ENCODE results near the gene ZNF175.

ZNF175 gene

DNA sequence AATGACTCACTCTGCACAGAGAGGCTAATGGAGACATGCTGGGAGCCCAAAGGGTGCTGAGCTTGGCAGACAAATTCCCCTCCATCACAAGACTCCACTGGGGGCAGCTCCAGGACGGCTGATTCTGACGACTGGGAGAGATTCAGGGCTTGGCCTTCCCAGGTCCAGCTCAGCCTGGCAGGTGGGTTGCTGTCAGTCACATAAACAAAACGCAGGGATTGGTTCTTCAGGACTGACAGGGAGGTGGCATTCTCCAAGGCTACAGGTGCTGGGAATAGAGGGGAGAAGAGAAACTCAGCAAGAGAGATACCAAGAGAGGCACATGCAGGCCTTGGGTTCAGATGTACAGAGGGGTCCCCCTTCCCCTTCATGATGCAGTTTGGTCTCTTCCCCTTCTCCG is 10.7 kb upstream of the ZNF175 start:
- no peaks in the 10 kb centered on the region for H3K9me3 ChIP-seq (ENCODE audit: control insufficient read depth, low read length)
- H2BK120ac ChIP-seq (ENCODE audit: low read depth, low read length): no peak overlapping the region
- no peak overlapping the region for H3K18ac ChIP-seq (ENCODE audit: low read depth in 1 of 2, low read length in 2 of 2)
- no peak overlapping the region for H3K4ac ChIP-seq (ENCODE audit: low read depth in 1 of 2, low read length in 2 of 2)
- 43% methylated on average over 4 of the region's 4 CpGs for WGBS
- no peak overlapping the region for H3K27ac ChIP-seq (ENCODE audit: low read length, poor library complexity, severe bottlenecking)
- no peak overlapping the region for H2BK12ac ChIP-seq (ENCODE audit: low read length in 2 of 2)
- H3K23ac ChIP-seq (ENCODE audit: low read length in 2 of 2): no peak overlapping the region
- H3K4me3 ChIP-seq (ENCODE audit: insufficient read depth in 1 of 2, low read depth in 1 of 2, low read length in 2 of 2): no peak overlapping the region
- no peak overlapping the region for H3K9ac ChIP-seq (ENCODE audit: low read length)
- no peak overlapping the region for H2BK15ac ChIP-seq (ENCODE audit: low read depth, poor library complexity, severe bottlenecking)
- no peaks in the 10 kb centered on the region for H3K36me3 ChIP-seq (ENCODE audit: control insufficient read depth in 1 of 2, insufficient read depth in 2 of 2, low read depth in 1 of 2, low read length in 2 of 2)
- H3K14ac ChIP-seq (ENCODE audit: low read length in 2 of 2): no peak overlapping the region
- no peak overlapping the region for H2AFZ ChIP-seq (ENCODE audit: low read depth, low read length)
- H2BK5ac ChIP-seq (ENCODE audit: low read depth, low read length, poor library complexity, severe bottlenecking): no peak overlapping the region
- H4K91ac ChIP-seq (ENCODE audit: low read length): no peak overlapping the region
- H3K27me3 ChIP-seq (ENCODE audit: control insufficient read depth in 1 of 2, insufficient read depth in 1 of 2, low read length in 2 of 2): peaks cover 0 to 30% of the 10 kb centered on the region in 2 experiments
- H3K4me2 ChIP-seq (ENCODE audit: low read length, poor library complexity, severe bottlenecking): no peak overlapping the region
- no peak for DNase-seq
- H2AK5ac ChIP-seq (ENCODE audit: low read length, severe bottlenecking): no peak overlapping the region
- no peaks in the 10 kb centered on the region for H3K4me1 ChIP-seq (ENCODE audit: control insufficient read depth, insufficient read depth, low read depth, low read length)
- H4K8ac ChIP-seq (ENCODE audit: low read length): no peak overlapping the region
- H3K79me1 ChIP-seq (replicated peaks; ENCODE audit: low read length, poor library complexity, severe bottlenecking): no peaks in the 10 kb centered on the region

DNA sequence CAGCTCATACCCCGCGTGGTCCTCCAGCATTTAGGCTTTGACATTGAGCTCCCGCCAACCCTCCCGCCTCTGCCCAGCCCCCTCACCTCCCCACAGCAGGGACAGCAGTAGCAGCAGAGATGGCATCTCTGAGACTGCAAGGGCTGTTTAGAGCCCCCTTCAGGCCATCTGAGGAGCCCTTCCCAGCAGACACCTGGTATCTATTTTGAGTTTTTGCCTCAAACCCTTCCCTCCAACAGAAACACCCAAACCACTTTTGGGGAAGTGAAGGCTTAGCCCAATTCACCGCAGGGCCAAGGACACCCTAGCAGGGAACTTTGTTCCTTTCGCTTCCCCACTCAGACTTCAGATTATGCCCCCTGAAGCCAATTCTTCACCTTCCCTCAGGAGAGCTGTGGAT is 6.3 kb upstream of the ZNF175 start:
- WGBS: 89% methylated on average over 6 of the region's 6 CpGs
- Histone ChIP-seq H3K79me1 (replicated peaks; ENCODE audit: low read length, poor library complexity, severe bottlenecking) (no peaks in the 10 kb centered on the region), H3K9me3 (ENCODE audit: control insufficient read depth, low read length) (no peaks in the 10 kb centered on the region), H2AFZ (ENCODE audit: low read depth, low read length) (no peak overlapping the region), H3K18ac (ENCODE audit: low read depth in 1 of 2, low read length in 2 of 2) (no peak overlapping the region), H2BK5ac (ENCODE audit: low read depth, low read length, poor library complexity, severe bottlenecking) (no peak overlapping the region), H2BK15ac (ENCODE audit: low read depth, poor library complexity, severe bottlenecking) (peak overlapping the region; percentile 17), H3K4me1 (ENCODE audit: control insufficient read depth, insufficient read depth, low read depth, low read length) (no peaks in the 10 kb centered on the region), H2AK5ac (ENCODE audit: low read length, severe bottlenecking) (no peak overlapping the region), H3K23ac (ENCODE audit: low read length in 2 of 2) (no peak overlapping the region), H3K36me3 (ENCODE audit: control insufficient read depth in 1 of 2, insufficient read depth in 2 of 2, low read depth in 1 of 2, low read length in 2 of 2) (no peaks in the 10 kb centered on the region), H4K8ac (ENCODE audit: low read length) (no peak overlapping the region), H3K9ac (ENCODE audit: low read length) (no peak overlapping the region), H2BK12ac (ENCODE audit: low read length in 2 of 2) (no peak overlapping the region), H3K4ac (ENCODE audit: low read depth in 1 of 2, low read length in 2 of 2) (no peak overlapping the region), H2BK120ac (ENCODE audit: low read depth, low read length) (no peak overlapping the region), H3K14ac (ENCODE audit: low read length in 2 of 2) (no peak overlapping the region), H3K4me2 (ENCODE audit: low read length, poor library complexity, severe bottlenecking) (no peak overlapping the region), H4K91ac (ENCODE audit: low read length) (no peak overlapping the region), H3K27ac (ENCODE audit: low read length, poor library complexity, severe bottlenecking) (no peak overlapping the region), H3K27me3 (ENCODE audit: control insufficient read depth in 1 of 2, insufficient read depth in 1 of 2, low read length in 2 of 2) (peaks cover 0 to 32% of the 10 kb centered on the region in 2 experiments), H3K4me3 (ENCODE audit: insufficient read depth in 1 of 2, low read depth in 1 of 2, low read length in 2 of 2) (no peak overlapping the region)
- DNase-seq: no peak

DNA sequence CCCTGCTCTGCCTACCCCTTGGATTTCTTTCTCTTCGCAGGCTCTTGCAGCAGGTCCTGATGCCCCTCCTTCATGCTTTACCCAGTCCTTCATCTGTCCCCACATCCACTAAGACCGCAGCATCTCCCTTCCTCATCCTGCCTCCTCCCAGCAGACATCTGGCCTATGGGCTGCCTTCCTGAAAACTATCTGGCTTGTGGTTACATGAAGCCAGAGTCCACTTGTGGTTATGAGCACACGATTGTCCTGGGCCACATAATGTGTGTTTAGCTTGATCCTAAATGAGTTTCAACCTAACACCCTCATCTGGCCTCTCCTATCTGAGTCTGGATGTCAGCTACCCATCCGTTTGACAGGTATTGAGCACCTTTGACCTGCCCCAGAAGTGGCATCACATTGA is 5.5 kb upstream of the ZNF175 start:
- Histone ChIP-seq H3K4me1 (ENCODE audit: control insufficient read depth, insufficient read depth, low read depth, low read length) (no peaks in the 10 kb centered on the region), H4K91ac (ENCODE audit: low read length) (no peak overlapping the region), H3K9me3 (ENCODE audit: control insufficient read depth, low read length) (no peaks in the 10 kb centered on the region), H2AFZ (ENCODE audit: low read depth, low read length) (no peak overlapping the region), H2BK15ac (ENCODE audit: low read depth, poor library complexity, severe bottlenecking) (no peak overlapping the region), H2BK5ac (ENCODE audit: low read depth, low read length, poor library complexity, severe bottlenecking) (no peak overlapping the region), H3K14ac (ENCODE audit: low read length in 2 of 2) (no peak overlapping the region), H3K4me2 (ENCODE audit: low read length, poor library complexity, severe bottlenecking) (no peak overlapping the region), H3K27ac (ENCODE audit: low read length, poor library complexity, severe bottlenecking) (no peak overlapping the region), H2BK12ac (ENCODE audit: low read length in 2 of 2) (no peak overlapping the region), H4K8ac (ENCODE audit: low read length) (no peak overlapping the region), H3K23ac (ENCODE audit: low read length in 2 of 2) (no peak overlapping the region), H3K4me3 (ENCODE audit: insufficient read depth in 1 of 2, low read depth in 1 of 2, low read length in 2 of 2) (no peak overlapping the region), H2BK120ac (ENCODE audit: low read depth, low read length) (no peak overlapping the region), H3K4ac (ENCODE audit: low read depth in 1 of 2, low read length in 2 of 2) (no peak overlapping the region), H3K27me3 (ENCODE audit: control insufficient read depth in 1 of 2, insufficient read depth in 1 of 2, low read length in 2 of 2) (peaks cover 0 to 25% of the 10 kb centered on the region in 2 experiments), H3K9ac (ENCODE audit: low read length) (no peak overlapping the region), H3K36me3 (ENCODE audit: control insufficient read depth in 1 of 2, insufficient read depth in 2 of 2, low read depth in 1 of 2, low read length in 2 of 2) (no peaks in the 10 kb centered on the region), H2AK5ac (ENCODE audit: low read length, severe bottlenecking) (no peak overlapping the region), H3K18ac (ENCODE audit: low read depth in 1 of 2, low read length in 2 of 2) (no peak overlapping the region), H3K79me1 (replicated peaks; ENCODE audit: low read length, poor library complexity, severe bottlenecking) (no peaks in the 10 kb centered on the region)
- 56% methylated on average over 4 of the region's 4 CpGs for WGBS
- DNase-seq: peak; percentile 36

DNA sequence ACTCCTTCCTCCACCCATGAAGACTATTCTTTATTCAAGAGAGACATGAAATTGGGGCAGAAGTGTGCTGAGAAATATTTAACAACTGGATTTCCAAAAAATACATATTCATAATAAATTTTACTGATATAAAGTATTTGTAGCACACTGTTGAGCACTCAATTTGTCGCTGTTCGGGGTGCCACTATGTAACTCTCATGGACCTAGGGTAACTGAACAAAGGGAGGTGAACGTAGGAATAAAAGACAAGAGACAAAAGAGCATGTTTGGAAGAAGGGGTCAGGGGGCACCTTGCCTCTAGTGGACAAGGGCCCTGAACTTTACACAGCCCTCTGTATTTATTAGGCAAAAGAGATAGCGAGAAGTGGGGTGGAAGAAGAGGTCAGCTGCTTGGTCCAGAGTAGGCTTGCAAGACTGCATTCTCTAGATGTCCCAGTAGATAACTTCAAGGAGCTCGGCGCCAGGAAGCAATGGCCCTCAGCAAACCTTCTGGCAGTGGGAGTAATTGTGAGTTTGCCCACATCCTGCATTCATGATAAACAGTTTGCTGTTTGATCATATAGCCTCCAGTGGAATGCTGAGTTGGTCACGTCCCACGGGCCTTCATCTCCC is 4.5 kb upstream of the ZNF175 start:
- Histone ChIP-seq H4K8ac (ENCODE audit: low read length) (no peak overlapping the region), H3K4ac (ENCODE audit: low read depth in 1 of 2, low read length in 2 of 2) (no peak overlapping the region), H3K14ac (ENCODE audit: low read length in 2 of 2) (no peak overlapping the region), H3K23ac (ENCODE audit: low read length in 2 of 2) (no peak overlapping the region), H3K4me2 (ENCODE audit: low read length, poor library complexity, severe bottlenecking) (no peak overlapping the region), H3K18ac (ENCODE audit: low read depth in 1 of 2, low read length in 2 of 2) (no peak overlapping the region), H3K9ac (ENCODE audit: low read length) (no peak overlapping the region), H3K27me3 (ENCODE audit: control insufficient read depth in 1 of 2, insufficient read depth in 1 of 2, low read length in 2 of 2) (peaks cover 0 to 23% of the 10 kb centered on the region in 2 experiments), H3K27ac (ENCODE audit: low read length, poor library complexity, severe bottlenecking) (no peak overlapping the region), H2BK12ac (ENCODE audit: low read length in 2 of 2) (no peak overlapping the region), H4K91ac (ENCODE audit: low read length) (no peak overlapping the region), H3K9me3 (ENCODE audit: control insufficient read depth, low read length) (no peaks in the 10 kb centered on the region), H2AK5ac (ENCODE audit: low read length, severe bottlenecking) (no peak overlapping the region), H2BK120ac (ENCODE audit: low read depth, low read length) (no peak overlapping the region), H3K36me3 (ENCODE audit: control insufficient read depth in 1 of 2, insufficient read depth in 2 of 2, low read depth in 1 of 2, low read length in 2 of 2) (no peaks in the 10 kb centered on the region), H3K4me3 (ENCODE audit: insufficient read depth in 1 of 2, low read depth in 1 of 2, low read length in 2 of 2) (no peak overlapping the region), H2AFZ (ENCODE audit: low read depth, low read length) (no peak overlapping the region), H3K4me1 (ENCODE audit: control insufficient read depth, insufficient read depth, low read depth, low read length) (no peaks in the 10 kb centered on the region), H2BK15ac (ENCODE audit: low read depth, poor library complexity, severe bottlenecking) (no peak overlapping the region), H3K79me1 (replicated peaks; ENCODE audit: low read length, poor library complexity, severe bottlenecking) (no peaks in the 10 kb centered on the region), H2BK5ac (ENCODE audit: low read depth, low read length, poor library complexity, severe bottlenecking) (no peak overlapping the region)
- 58% methylated on average over 6 of the region's 8 CpGs for WGBS
- no peak for DNase-seq
